Esophagus muscularis mucosa (tissue), 4 donors: ENCODE results near the gene CISD2.

Experiments
- CTCF ChIP-seq, 3 experiments: fragments of 200-600 bp in 2 of 3; fragments of 450-650 bp in 1 of 3; sonication (generic) in 2 of 3; IDR thresholded peaks; one replicate each; pipeline ENCODE4 v1.5.1; 2017 to 2019; ENCODE audit warnings: antibody characterized with exemption in 3 of 3, mild to moderate bottlenecking in 2 of 3, moderate library complexity in 1 of 3
- EP300 ChIP-seq: sonication (generic); formaldehyde crosslinking; IDR thresholded peaks from one replicate; pipeline ENCODE4 v1.6.1; 2017; ENCODE audit warnings: antibody characterized with exemption
- POLR2A ChIP-seq: fragments of 450-650 bp; IDR thresholded peaks from one replicate; pipeline ENCODE4 v1.6.1; 2017; ENCODE audit warnings: antibody characterized with exemption, moderate library complexity, mild to moderate bottlenecking, low read depth
- POLR2AphosphoS5 ChIP-seq, 2 donors: sonication (generic); formaldehyde crosslinking; IDR thresholded peaks; one replicate each; pipeline ENCODE4 v1.6.1; 2017; ENCODE audit warnings: antibody characterized with exemption in 2 of 2

DNA sequence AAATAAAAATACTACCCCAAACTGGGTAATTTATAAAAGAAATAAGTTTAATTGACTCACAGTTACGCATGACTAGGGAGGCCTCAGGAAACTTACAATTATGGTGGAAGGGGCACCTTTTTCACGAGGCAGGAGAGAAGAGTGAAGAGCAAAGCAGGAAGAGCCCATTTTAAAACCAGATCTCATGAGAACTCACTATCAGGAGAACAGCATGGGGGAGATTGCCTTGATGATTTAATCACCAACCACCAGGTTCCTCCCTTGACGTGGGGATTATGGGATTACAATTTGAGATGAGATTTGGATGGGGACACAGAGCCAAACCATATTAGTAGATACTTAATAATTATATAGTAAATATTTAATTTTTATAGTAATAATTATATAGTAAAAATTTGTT is 10.1 kb downstream of the CISD2 start:
- no peak for TF ChIP-seq CTCF (IDR thresholded peaks at IDR 0.05)
- no peak for TF ChIP-seq POLR2A
- no peak for TF ChIP-seq POLR2AphosphoS5 (IDR thresholded peaks at IDR 0.05)
- TF ChIP-seq EP300 = no peak
